ENCODE results near the gene TRAPPC1.

GRCh38 chr17:7887038-7887481, 44.7 kb downstream of the TRAPPC1 start:
- no peak for TF ChIP-seq CTCF (IDR thresholded peaks at IDR 0.05; ENCODE audit: low read depth, low read length, missing input control)
- TF ChIP-seq FOXA1 (IDR thresholded peaks at IDR 0.05): no peak
- no peak for TF ChIP-seq JUND (IDR thresholded peaks at IDR 0.05)
- TF ChIP-seq REST (IDR thresholded peaks at IDR 0.05): no peak
- TF ChIP-seq SP1 (IDR thresholded peaks at IDR 0.05): no peak
- TF ChIP-seq MAX (IDR thresholded peaks at IDR 0.05): no peak
